Upper lobe of left lung (tissue), 4 donors: ENCODE measurements around the gene DBH.

Experiments
- CTCF ChIP-seq, 6 experiments: fragments of 450-650 bp in 4 of 6; fragments of 200-600 bp in 2 of 6; sonication (generic) in 2 of 6; IDR thresholded peaks; one replicate each; pipeline ENCODE4 v1.5.1; 2016 to 2019; ENCODE audit warnings: antibody characterized with exemption in 6 of 6
- POLR2A ChIP-seq, 4 donors: fragments of 450-650 bp; IDR thresholded peaks; one replicate each; pipeline ENCODE4 v1.5.1; 2016 to 2017; ENCODE audit warnings: antibody characterized with exemption in 4 of 4, mild to moderate bottlenecking in 2 of 4
- POLR2AphosphoS5 ChIP-seq, 2 donors: sonication (generic); formaldehyde crosslinking; IDR thresholded peaks; one replicate each; pipeline ENCODE4 v1.5.1; 2017; ENCODE audit warnings: antibody characterized with exemption in 2 of 2

- no peak for TF ChIP-seq CTCF (IDR thresholded peaks at IDR 0.05)
- no peak for TF ChIP-seq POLR2A (IDR thresholded peaks at IDR 0.05)
- TF ChIP-seq POLR2AphosphoS5 (IDR thresholded peaks at IDR 0.05) = no peak
These were observed 28.2 kb downstream of the DBH start for GRCh38 chr9:133664173-133665050.
